H1 (cell line): Measurements from ENCODE around the gene MREG. TPM values are rescaled to one million over a fixed set of nuclear protein-coding genes. Genes with fewer than 3 reads are reported as not detected.

ENCODE experiments used
- ASH2L ChIP-seq: fragments of 200-600, 300-600 bp; sonication (generic); IDR thresholded peaks from one replicate; pipeline ENCODE4 v1.7.1; 2017; ENCODE audit warnings: low read length
- CHD7 ChIP-seq: fragments of 300-600 bp; sonication (generic); IDR thresholded peaks from 2 replicates; pipeline ENCODE4 v1.7.1; 2012; ENCODE audit warnings: low read length, moderate library complexity, mild to moderate bottlenecking, inconsistent platforms; ENCODE audit not compliant: insufficient replicate concordance
- EZH2 ChIP-seq: fragments of 200-600 bp; sonication (generic); IDR thresholded peaks from 2 replicates; pipeline ENCODE4 v1.7.1; 2012; ENCODE audit warnings: low read depth, mild to moderate bottlenecking, moderate library complexity, low read length, inconsistent platforms; ENCODE audit not compliant: severe bottlenecking
- GABPA ChIP-seq: IDR thresholded peaks from 2 replicates; pipeline ENCODE4 v1.6.1; 2011; ENCODE audit warnings: mild to moderate bottlenecking, low read length, moderate library complexity, borderline replicate concordance; ENCODE audit not compliant: insufficient read depth
- KDM1A ChIP-seq: fragments of 200-600, 300-600 bp; sonication (generic); IDR thresholded peaks from 2 replicates; pipeline ENCODE4 v1.7.1; 2016; ENCODE audit warnings: mild to moderate bottlenecking, low read length, borderline replicate concordance
- MAX ChIP-seq: IDR thresholded peaks from 2 replicates; pipeline ENCODE4 v1.6.1; 2012; ENCODE audit warnings: inconsistent platforms
- POLR2A ChIP-seq, 2 experiments: IDR thresholded peaks; 1 replicate in 1 of 2; 2 replicates in 1 of 2; pipeline ENCODE4 v1.6.1; 2011; ENCODE audit warnings: low read depth in 2 of 2, low read length in 2 of 2, mild to moderate bottlenecking in 2 of 2; ENCODE audit errors: control extremely low read depth in 1 of 2
- RBBP5 ChIP-seq: IDR thresholded peaks from 2 replicates; pipeline ENCODE4 v1.7.1; 2012; ENCODE audit warnings: low read depth, mild to moderate bottlenecking, inconsistent platforms, low read length, moderate library complexity, borderline replicate concordance
- SP4 ChIP-seq: IDR thresholded peaks from 2 replicates; pipeline ENCODE4 v1.6.1; 2012; ENCODE audit warnings: low read length, inconsistent platforms
- SUZ12 ChIP-seq: fragments of 200-600 bp; sonication (generic); IDR thresholded peaks from 2 replicates; pipeline ENCODE4 v1.6.1; 2012; ENCODE audit warnings: mild to moderate bottlenecking, inconsistent platforms, low read length, moderate library complexity, mixed read lengths
- polyA plus RNA-seq, 7 experiments: library from polyadenylated mRNA; depleted of rRNA in 3 of 7; stranded (reverse) in 5 of 7; unstranded in 2 of 7; fragments of >200 nt in 5 of 7; fragments of 200-250 nt in 2 of 7; gene quantifications; 1 replicate in 5 of 7; 2 replicates in 1 of 7; 4 replicates in 1 of 7; pipeline versions ENCODE4 v1.2.1 to v1.2.3, GENCODE V29; 2011 to 2013; ENCODE audit warnings: missing spikeins in 2 of 7, mixed read lengths in 2 of 7
- total RNA-seq: library from RNA; stranded (reverse); fragmentation: NEBNext Ultra II Directional; extraction: Animal tissue kit (Norgen Biotek cat#: 25700); gene quantifications from 2 replicates; pipeline ENCODE4 v1.2.1, GENCODE V29; 2021

The MREG gene
- total and polyA plus RNA-seq, 2 of the 8 experiments (the other 6 are each of a cell fraction or from before 2014, with no cell fraction given) = 7.5 to 31.9 TPM

- TF ChIP-seq POLR2A (IDR thresholded peaks at IDR 0.05; ENCODE audit: control extremely low read depth in 1 of 2, low read depth in 2 of 2, low read length in 2 of 2) (peak; percentile 35 to 82), ASH2L (peak; percentile 79), SP4 (no peak), RBBP5 (peak; percentile 74; the same call in 1 of the 2 replicates), CHD7 (no peak), GABPA (no peak), KDM1A (no peak), MAX (peak; percentile 84), EZH2 (no peak), SUZ12 (no peak)
Observed at GRCh38 chr2:216013080-216013909, at the start of gene MREG (continued).
